Esophagus muscularis mucosa (tissue), 4 donors: Measurements from ENCODE around the gene EHHADH. TPM values are rescaled to one million over a fixed set of nuclear protein-coding genes. Genes with fewer than 3 reads are reported as not detected.

Experiments
- DNase-seq: peaks from one replicate; pipeline ENCODE4 v3.0.0-alpha.2; 2017; ENCODE audit errors: extremely low spot score
- H3K27ac ChIP-seq, 4 donors: fragments of 200-600 bp; sonication (generic); replicated peaks in 1 of 4; 1 replicate in 3 of 4; 2 replicates in 1 of 4; pipeline ENCODE4 v1.5.1; 2016 to 2019; ENCODE audit warnings: mild to moderate bottlenecking in 1 of 4
- H3K27me3 ChIP-seq, 4 donors: fragments of 200-600 bp; sonication (generic); one replicate each; pipeline versions ENCODE4 v1.5.1 to v1.6.0; 2016 to 2019
- H3K36me3 ChIP-seq, 4 donors: fragments of 200-600 bp; sonication (generic); one replicate each; pipeline ENCODE4 v1.5.1; 2016 to 2019
- H3K4me1 ChIP-seq, 4 donors: fragments of 200-600 bp; sonication (generic); one replicate each; pipeline ENCODE4 v1.5.1; 2016 to 2019
- H3K4me3 ChIP-seq, 4 donors: fragments of 200-600 bp; sonication (generic); 1 replicate in 2 of 4; 2 replicates in 2 of 4; pipeline ENCODE4 v1.5.1; 2016 to 2019; ENCODE audit warnings: mild to moderate bottlenecking in 4 of 4, moderate library complexity in 1 of 4
- H3K9me3 ChIP-seq, 4 donors: fragments of 200-600 bp; sonication (generic); 1 replicate in 3 of 4; 2 replicates in 1 of 4; pipeline ENCODE4 v1.5.1; 2016 to 2019
- CTCF ChIP-seq, 3 experiments: fragments of 200-600 bp in 2 of 3; fragments of 450-650 bp in 1 of 3; sonication (generic) in 2 of 3; IDR thresholded peaks; one replicate each; pipeline ENCODE4 v1.5.1; 2017 to 2019; ENCODE audit warnings: antibody characterized with exemption in 3 of 3, mild to moderate bottlenecking in 2 of 3, moderate library complexity in 1 of 3
- EP300 ChIP-seq: sonication (generic); formaldehyde crosslinking; IDR thresholded peaks from one replicate; pipeline ENCODE4 v1.6.1; 2017; ENCODE audit warnings: antibody characterized with exemption
- POLR2A ChIP-seq: fragments of 450-650 bp; IDR thresholded peaks from one replicate; pipeline ENCODE4 v1.6.1; 2017; ENCODE audit warnings: antibody characterized with exemption, moderate library complexity, mild to moderate bottlenecking, low read depth
- POLR2AphosphoS5 ChIP-seq, 2 donors: sonication (generic); formaldehyde crosslinking; IDR thresholded peaks; one replicate each; pipeline ENCODE4 v1.6.1; 2017; ENCODE audit warnings: antibody characterized with exemption in 2 of 2
- WGBS: methylation state at CpG from one replicate; pipeline ENCODE4 v1.1.5; 2018; 5-methylcytosine and 5-hydroxymethylcytosine counted together
- intact Hi-C: fragments of 100-400 bp; cut with DNase I; formaldehyde crosslinking; loops from one replicate; pipeline ENCODE4 v1.15.1; 2023
- total RNA-seq, 4 donors: library from RNA; depleted of rRNA; stranded (reverse); fragments of >200 nt; gene quantifications; one replicate each; pipeline versions ENCODE4 v1.1.0 to v1.2.1, GENCODE V29; 2016

Gene EHHADH
- total RNA-seq, 4 donors from 2014 or later = 2.1 to 4.7 (median 3.8) TPM

GRCh38 chr3:185212559-185212958, 41.3 kb downstream of the EHHADH start:
- 94% methylated on average over 5 of the region's 5 CpGs for WGBS
- no peaks in the 10 kb centered on the region for H3K27me3 ChIP-seq
- peaks cover 0 to 10% (median 0%) of the 10 kb centered on the region in 4 donors for H3K4me1 ChIP-seq
- DNase-seq = no peak
- H3K27ac ChIP-seq = no peak overlapping the region
- H3K4me3 ChIP-seq = no peak overlapping the region
- intact Hi-C loops = no loop called here
- no peaks in the 10 kb centered on the region for H3K36me3 ChIP-seq
- no peak for TF ChIP-seq CTCF (IDR thresholded peaks at IDR 0.05)
- TF ChIP-seq POLR2A = no peak
- no peak for TF ChIP-seq POLR2AphosphoS5 (IDR thresholded peaks at IDR 0.05)
- no peak for TF ChIP-seq EP300
- no peaks in the 10 kb centered on the region for H3K9me3 ChIP-seq

- intact Hi-C loops = no loop called here
- no peak for TF ChIP-seq EP300
- TF ChIP-seq POLR2AphosphoS5 (IDR thresholded peaks at IDR 0.05) = no peak
- TF ChIP-seq CTCF (IDR thresholded peaks at IDR 0.05) = no peak
- TF ChIP-seq POLR2A = no peak
- Histone ChIP-seq H3K9me3 (no peaks in the 10 kb centered on the region), H3K4me1 (peaks cover 0 to 10% (median 0%) of the 10 kb centered on the region in 4 donors), H3K27me3 (no peaks in the 10 kb centered on the region), H3K36me3 (no peaks in the 10 kb centered on the region), H3K4me3 (no peak overlapping the region), H3K27ac (no peak overlapping the region)
- DNase-seq = no peak
- WGBS = 92% methylated on average over 4 of the region's 4 CpGs
These were observed 41.8 kb downstream of the EHHADH start for GRCh38 chr3:185212086-185212485.

GRCh38 chr3:185210621-185211142, 43.2 kb downstream of the EHHADH start:
- no peak for TF ChIP-seq CTCF (IDR thresholded peaks at IDR 0.05)
- no peak for TF ChIP-seq POLR2A
- TF ChIP-seq POLR2AphosphoS5 (IDR thresholded peaks at IDR 0.05) = no peak
- H3K36me3 ChIP-seq = no peaks in the 10 kb centered on the region
- H3K4me1 ChIP-seq = no peaks in the 10 kb centered on the region
- no peaks in the 10 kb centered on the region for H3K27me3 ChIP-seq
- DNase-seq = no peak
- H3K27ac ChIP-seq = no peak overlapping the region
- 79% methylated on average over 4 of the region's 4 CpGs for WGBS
- intact Hi-C loops = no loop called here
- no peaks in the 10 kb centered on the region for H3K9me3 ChIP-seq
- no peak overlapping the region for H3K4me3 ChIP-seq

- intact Hi-C loops = no loop called here
- Histone ChIP-seq H3K4me3 (no peak overlapping the region), H3K9me3 (no peaks in the 10 kb centered on the region), H3K4me1 (no peaks in the 10 kb centered on the region), H3K27me3 (no peaks in the 10 kb centered on the region), H3K27ac (no peak overlapping the region), H3K36me3 (peaks cover 0 to 6% (median 0%) of the 10 kb centered on the region in 4 donors)
- DNase-seq = no peak
- WGBS = 97% methylated on average over 1 of the region's 1 CpG
- TF ChIP-seq EP300 (no peak), POLR2AphosphoS5 (IDR thresholded peaks at IDR 0.05) (no peak), POLR2A (no peak), CTCF (IDR thresholded peaks at IDR 0.05) (no peak)
These were observed 45.0 kb downstream of the EHHADH start for GRCh38 chr3:185208823-185209222.
